Measurements from ENCODE around the gene HLF.

The HLF gene

DNA sequence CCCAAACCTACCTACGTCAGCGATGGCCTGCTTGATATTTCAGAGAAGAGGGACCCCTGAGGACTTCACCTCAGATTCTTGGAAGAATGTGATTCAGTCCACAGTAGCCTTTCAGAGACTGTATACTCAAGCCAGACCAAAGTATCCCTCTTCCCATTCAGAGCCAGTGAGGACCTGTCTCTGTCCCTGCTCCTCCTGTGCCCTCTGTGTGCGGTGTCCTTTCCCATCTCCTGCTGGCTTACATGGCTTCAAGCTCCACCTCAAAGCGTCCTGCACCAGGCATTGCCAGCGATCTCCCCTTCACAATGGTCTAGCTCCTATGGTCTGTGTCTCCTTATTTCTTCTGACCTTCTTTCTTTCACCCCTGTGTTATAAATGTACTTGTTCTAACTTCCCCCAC, 39.5 kb upstream of the HLF start:
- H3K4me3 ChIP-seq (ENCODE audit: low read length): no peak overlapping the region
- no peak for DNase-seq (ENCODE audit: low read depth)
- TF ChIP-seq, protein P1, sequence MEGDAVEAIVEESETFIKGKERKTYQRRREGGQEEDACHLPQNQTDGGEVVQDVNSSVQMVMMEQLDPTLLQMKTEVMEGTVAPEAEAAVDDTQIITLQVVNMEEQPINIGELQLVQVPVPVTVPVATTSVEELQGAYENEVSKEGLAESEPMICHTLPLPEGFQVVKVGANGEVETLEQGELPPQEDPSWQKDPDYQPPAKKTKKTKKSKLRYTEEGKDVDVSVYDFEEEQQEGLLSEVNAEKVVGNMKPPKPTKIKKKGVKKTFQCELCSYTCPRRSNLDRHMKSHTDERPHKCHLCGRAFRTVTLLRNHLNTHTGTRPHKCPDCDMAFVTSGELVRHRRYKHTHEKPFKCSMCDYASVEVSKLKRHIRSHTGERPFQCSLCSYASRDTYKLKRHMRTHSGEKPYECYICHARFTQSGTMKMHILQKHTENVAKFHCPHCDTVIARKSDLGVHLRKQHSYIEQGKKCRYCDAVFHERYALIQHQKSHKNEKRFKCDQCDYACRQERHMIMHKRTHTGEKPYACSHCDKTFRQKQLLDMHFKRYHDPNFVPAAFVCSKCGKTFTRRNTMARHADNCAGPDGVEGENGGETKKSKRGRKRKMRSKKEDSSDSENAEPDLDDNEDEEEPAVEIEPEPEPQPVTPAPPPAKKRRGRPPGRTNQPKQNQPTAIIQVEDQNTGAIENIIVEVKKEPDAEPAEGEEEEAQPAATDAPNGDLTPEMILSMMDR (conservative IDR thresholded peaks at IDR 0.05; ENCODE audit: low read length): no peak

DNA sequence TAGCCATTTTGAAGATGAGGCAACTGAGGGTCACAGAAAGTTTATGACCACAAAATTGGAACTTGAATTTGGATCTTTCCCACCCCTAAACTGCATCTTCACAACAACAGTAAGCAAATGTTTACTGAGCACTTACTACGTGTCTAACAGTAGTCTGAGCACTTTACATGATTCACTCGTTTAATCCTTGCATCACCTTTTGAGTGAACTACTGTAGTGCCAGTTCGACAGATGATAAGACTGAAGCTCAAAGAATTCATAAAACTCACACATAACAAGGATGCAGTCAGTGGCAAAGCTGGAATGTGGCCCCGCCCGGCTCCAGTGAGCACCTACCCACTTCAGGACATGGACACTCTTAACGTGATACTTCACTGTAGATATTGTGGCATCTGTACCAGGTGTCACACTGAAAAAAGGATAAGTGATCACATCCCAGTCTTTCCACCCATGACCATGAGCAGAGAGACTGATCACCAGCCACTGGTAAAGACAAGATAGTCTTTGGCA, 36.0 kb upstream of the HLF start:
- DNase-seq (ENCODE audit: low read depth): no peak
- H3K4me3 ChIP-seq (ENCODE audit: low read length): no peak overlapping the region
- TF ChIP-seq, protein P1 (conservative IDR thresholded peaks at IDR 0.05; ENCODE audit: low read length): no peak

GRCh38 chr17:55229276-55229675, 35.5 kb upstream of the HLF start:
- TF ChIP-seq, protein P1 (conservative IDR thresholded peaks at IDR 0.05; ENCODE audit: low read length): no peak
- DNase-seq (ENCODE audit: low read depth): no peak
- H3K4me3 ChIP-seq (ENCODE audit: low read length): no peak overlapping the region

DNA sequence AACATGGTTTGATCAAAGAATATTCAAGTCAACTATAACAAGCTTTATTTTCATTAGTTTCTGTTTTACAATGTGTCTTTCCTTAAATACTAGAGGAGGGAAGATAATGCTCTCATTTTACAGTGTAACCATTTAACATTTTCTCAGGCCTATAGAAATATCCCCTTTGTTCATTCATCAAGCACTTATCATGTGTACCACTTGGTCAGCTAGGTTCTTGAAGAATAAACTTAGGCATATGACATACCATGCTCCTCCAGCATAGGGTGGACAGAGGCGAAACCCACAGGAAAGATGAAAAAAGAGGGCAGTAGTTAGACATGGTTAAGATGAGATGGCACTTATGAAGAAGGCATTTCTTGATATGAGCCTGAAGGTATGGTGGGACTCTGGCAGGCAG, 34.0 kb upstream of the HLF start:
- no peak overlapping the region for H3K4me3 ChIP-seq (ENCODE audit: low read length)
- TF ChIP-seq, protein P1 (conservative IDR thresholded peaks at IDR 0.05; ENCODE audit: low read length): no peak
- DNase-seq (ENCODE audit: low read depth): no peak

DNA sequence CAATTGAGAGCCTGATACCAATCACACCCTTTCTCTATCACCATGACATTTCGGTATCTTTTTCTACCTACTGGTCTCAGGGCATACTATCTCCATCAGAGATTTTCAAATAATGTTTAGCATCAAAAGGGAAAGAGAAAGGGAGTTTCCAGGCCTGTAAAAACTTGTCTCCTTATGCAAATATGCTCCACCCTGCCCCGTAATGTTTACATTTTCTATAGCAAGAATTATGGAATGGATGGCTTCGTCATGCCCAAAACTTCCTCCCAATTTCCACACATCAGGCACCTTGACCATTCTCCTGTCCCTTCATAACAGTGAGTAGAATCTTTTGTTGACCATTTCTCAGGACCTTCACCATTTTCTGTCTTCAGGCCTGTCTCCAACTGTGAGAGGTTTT, 30.9 kb upstream of the HLF start:
- no peak for DNase-seq (ENCODE audit: low read depth)
- H3K4me3 ChIP-seq (ENCODE audit: low read length): no peak overlapping the region
- TF ChIP-seq, protein P1 (conservative IDR thresholded peaks at IDR 0.05; ENCODE audit: low read length): no peak

GRCh38 chr17:55236316-55236715, 28.4 kb upstream of the HLF start:
- TF ChIP-seq, protein P1 (conservative IDR thresholded peaks at IDR 0.05; ENCODE audit: low read length): no peak
- DNase-seq (ENCODE audit: low read depth): no peak
- no peak overlapping the region for H3K4me3 ChIP-seq (ENCODE audit: low read length)

DNA sequence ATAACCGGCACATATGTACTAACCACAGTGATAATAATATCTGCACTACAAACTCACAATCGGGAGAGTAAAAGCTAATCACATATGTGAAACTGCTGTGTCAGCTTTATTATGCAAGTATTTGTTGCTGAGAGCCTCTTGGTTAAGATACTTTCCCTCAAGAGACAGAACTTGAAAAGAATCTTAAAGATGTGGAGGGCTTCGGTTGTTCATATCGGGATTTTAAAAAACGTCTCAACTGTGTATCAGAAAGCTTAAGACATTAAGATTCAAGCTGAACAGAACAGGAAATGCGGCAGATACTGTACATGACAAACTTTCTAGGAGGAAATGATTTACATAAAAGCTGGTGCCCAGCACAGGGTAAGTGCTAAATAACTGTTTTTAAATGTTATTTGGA, 27.5 kb upstream of the HLF start:
- no peak overlapping the region for H3K4me3 ChIP-seq (ENCODE audit: low read length)
- peak; percentile 10 for DNase-seq (ENCODE audit: low read depth)
- TF ChIP-seq, protein P1 (conservative IDR thresholded peaks at IDR 0.05; ENCODE audit: low read length): no peak
